ENCODE results near the gene ITGB1BP2. TPM values are rescaled to one million over a fixed set of nuclear protein-coding genes. Genes with fewer than 3 reads are reported as not detected.
A peak's percentile ranks its signal among the peaks of the same experiment; 100 is the strongest.

Gene ITGB1BP2
- total and polyA plus RNA-seq, 2 of the 13 experiments (the other 11 are each of a cell fraction or from before 2014, with no cell fraction given), result 0.90 to 2.2 TPM

GRCh38 chrX:71283403-71284143 lies 18.0 kb upstream of the ITGB1BP2 start, which contains the start of gene NONO (continued):
- TF ChIP-seq ZNF646 (CRISPR knock-in tag; IDR thresholded peaks at IDR 0.05) (no peak), ZNF687 (CRISPR knock-in tag; IDR thresholded peaks at IDR 0.05) (peak; percentile 79), ZNF121 (CRISPR knock-in tag; IDR thresholded peaks at IDR 0.05) (no peak), HMG20B (CRISPR knock-in tag; conservative IDR thresholded peaks at IDR 0.05) (no peak), KLF15 (CRISPR knock-in tag; IDR thresholded peaks at IDR 0.05; ENCODE audit: borderline replicate concordance) (no peak), CEBPB (IDR thresholded peaks at IDR 0.05; ENCODE audit: borderline replicate concordance, low read depth, low read length) (no peak), DNMT1 (CRISPR knock-in tag; IDR thresholded peaks at IDR 0.05) (no peak), TFDP2 (CRISPR knock-in tag; IDR thresholded peaks at IDR 0.05) (peak; percentile 34; the same call in 1 of the 2 replicates), MED1 (CRISPR knock-in tag; IDR thresholded peaks at IDR 0.05) (peak; percentile 30; the same call in 1 of the 2 replicates), KAT8 (CRISPR knock-in tag; IDR thresholded peaks at IDR 0.05) (no peak), RFX5 (IDR thresholded peaks at IDR 0.05; ENCODE audit: low read depth, low read length) (no peak), SNAI1 (CRISPR knock-in tag; IDR thresholded peaks at IDR 0.05; ENCODE audit: borderline replicate concordance) (no peak), ZNF792 (CRISPR knock-in tag; IDR thresholded peaks at IDR 0.05) (0 out of 2 replicates have a peak, but pooled peaks have one; percentile 36), ZNF160 (CRISPR knock-in tag; IDR thresholded peaks at IDR 0.05) (no peak; the same call in 1 of the 2 replicates), SKIL (CRISPR knock-in tag; IDR thresholded peaks at IDR 0.05; ENCODE audit: borderline replicate concordance) (no peak)
